ENCODE data around the gene SPATA46.

SPATA46 gene

GRCh38 chr1:162347281-162347680, 29.4 kb downstream of the SPATA46 start:
- DNase-seq (ENCODE audit: extremely low spot score): no peak
- TF ChIP-seq CTCF (IDR thresholded peaks at IDR 0.05; ENCODE audit: control extremely low read depth, extremely low read depth, low read depth, missing control alignments): no peak
- ChIA-PET CTCF (interaction anchor here (0.9 to 1.8 kb wide), 4 partner anchors 9 to 24 kb away, joined by 3 to 5 read pairs (median 4); no protein-coding TSS in a partner anchor), POLR2A (no interaction called here)

- ChIA-PET CTCF (interaction anchor here (4.4 kb wide), 1 partner anchor 13 kb away, joined by 25 read pairs; no protein-coding TSS in a partner anchor), POLR2A (no interaction called here)
- no peak for DNase-seq (ENCODE audit: extremely low spot score)
- no peak for TF ChIP-seq CTCF (IDR thresholded peaks at IDR 0.05; ENCODE audit: control extremely low read depth, extremely low read depth, low read depth, missing control alignments)
Measured at GRCh38 chr1:162343470-162343869, 33.2 kb downstream of the SPATA46 start.

GRCh38 chr1:162342452-162342983, 34.1 kb downstream of the SPATA46 start:
- CTCF ChIA-PET: interaction anchor here (1.2 to 4.4 kb wide), 3 partner anchors 14 to 511 kb away, joined by 3 to 25 read pairs (median 4); no protein-coding TSS in a partner anchor
- no peak for TF ChIP-seq CTCF (IDR thresholded peaks at IDR 0.05; ENCODE audit: control extremely low read depth, extremely low read depth, low read depth, missing control alignments)
- DNase-seq (ENCODE audit: extremely low spot score): no peak
- POLR2A ChIA-PET: no interaction called here

- CTCF ChIA-PET: interaction anchor here (1.3 kb wide), 1 partner anchor 20 kb away, joined by 3 read pairs; no protein-coding TSS in a partner anchor
- DNase-seq (ENCODE audit: extremely low spot score): no peak
- POLR2A ChIA-PET: no interaction called here
- TF ChIP-seq CTCF (IDR thresholded peaks at IDR 0.05; ENCODE audit: control extremely low read depth, extremely low read depth, low read depth, missing control alignments): no peak
Measured at GRCh38 chr1:162336621-162337285, 39.9 kb downstream of the SPATA46 start.

- no peak for TF ChIP-seq CTCF (IDR thresholded peaks at IDR 0.05; ENCODE audit: control extremely low read depth, extremely low read depth, low read depth, missing control alignments)
- POLR2A ChIA-PET: no interaction called here
- CTCF ChIA-PET: no interaction called here
- no peak for DNase-seq (ENCODE audit: extremely low spot score)
Measured at GRCh38 chr1:162335126-162335525, 41.5 kb downstream of the SPATA46 start.

GRCh38 chr1:162333991-162334390, 42.7 kb downstream of the SPATA46 start:
- CTCF ChIA-PET: no interaction called here
- TF ChIP-seq CTCF (IDR thresholded peaks at IDR 0.05; ENCODE audit: control extremely low read depth, extremely low read depth, low read depth, missing control alignments): no peak
- DNase-seq (ENCODE audit: extremely low spot score): no peak
- POLR2A ChIA-PET: no interaction called here

Measured in GM10248 (cell line).